HG02763 (cell line): ENCODE data around the gene TP63.

Source experiments
- ATAC-seq: cut with Tn5 transposase; IDR thresholded peaks from one replicate; pipeline ENCODE4 v1.9.1; 2021; ENCODE audit warnings: mild to moderate bottlenecking, moderate library complexity; ENCODE audit not compliant: unreplicated experiment

TP63 gene

GRCh38 chr3:189680723-189681122 is 49.5 kb downstream of the TP63 start:
- ATAC-seq = no peak

- ATAC-seq = no peak
Observed at GRCh38 chr3:189683546-189684255, 52.5 kb downstream of the TP63 start.

GRCh38 chr3:189684317-189684716 is 53.1 kb downstream of the TP63 start:
- no peak for ATAC-seq

- no peak for ATAC-seq
Observed at GRCh38 chr3:189685291-189685690, 54.1 kb downstream of the TP63 start.

GRCh38 chr3:189685860-189686259 is 54.7 kb downstream of the TP63 start:
- no peak for ATAC-seq

GRCh38 chr3:189687475-189687874 is 56.3 kb downstream of the TP63 start:
- no peak for ATAC-seq

- ATAC-seq = no peak
Observed at GRCh38 chr3:189688262-189688661, 57.1 kb downstream of the TP63 start.

- no peak for ATAC-seq
Observed at GRCh38 chr3:189689625-189690024, 58.4 kb downstream of the TP63 start.

GRCh38 chr3:189690237-189690636 is 59.0 kb downstream of the TP63 start:
- no peak for ATAC-seq

- no peak for ATAC-seq
Observed at GRCh38 chr3:189690672-189691071, 59.5 kb downstream of the TP63 start.

GRCh38 chr3:189695400-189695799 is 64.2 kb downstream of the TP63 start:
- no peak for ATAC-seq

GRCh38 chr3:189698811-189699210 is 67.6 kb downstream of the TP63 start:
- ATAC-seq = no peak

- ATAC-seq = no peak
Observed at GRCh38 chr3:189699885-189700284, 68.7 kb downstream of the TP63 start.

- ATAC-seq = no peak
Observed at GRCh38 chr3:189702066-189702646, 71.0 kb downstream of the TP63 start.

GRCh38 chr3:189703865-189704264 is 72.7 kb downstream of the TP63 start:
- ATAC-seq = no peak

GRCh38 chr3:189708375-189708774 is 77.2 kb downstream of the TP63 start:
- no peak for ATAC-seq

GRCh38 chr3:189710620-189711402 is 79.6 kb downstream of the TP63 start:
- ATAC-seq = no peak

GRCh38 chr3:189712906-189713483 is 81.8 kb downstream of the TP63 start:
- ATAC-seq = no peak

- no peak for ATAC-seq
Observed at GRCh38 chr3:189714991-189715961, 84.1 kb downstream of the TP63 start.

- no peak for ATAC-seq
Observed at GRCh38 chr3:189718215-189718614, 87.0 kb downstream of the TP63 start.
